ENCODE results near the gene PRAME. TPM values are rescaled to one million over a fixed set of nuclear protein-coding genes. Genes with fewer than 3 reads are reported as not detected.
"Not testable (repeated sequence)": the region's sequence is repeated elsewhere in the genome, so short reads cannot be mapped to it uniquely, and the experiment has no call there.

PRAME gene, protein sequence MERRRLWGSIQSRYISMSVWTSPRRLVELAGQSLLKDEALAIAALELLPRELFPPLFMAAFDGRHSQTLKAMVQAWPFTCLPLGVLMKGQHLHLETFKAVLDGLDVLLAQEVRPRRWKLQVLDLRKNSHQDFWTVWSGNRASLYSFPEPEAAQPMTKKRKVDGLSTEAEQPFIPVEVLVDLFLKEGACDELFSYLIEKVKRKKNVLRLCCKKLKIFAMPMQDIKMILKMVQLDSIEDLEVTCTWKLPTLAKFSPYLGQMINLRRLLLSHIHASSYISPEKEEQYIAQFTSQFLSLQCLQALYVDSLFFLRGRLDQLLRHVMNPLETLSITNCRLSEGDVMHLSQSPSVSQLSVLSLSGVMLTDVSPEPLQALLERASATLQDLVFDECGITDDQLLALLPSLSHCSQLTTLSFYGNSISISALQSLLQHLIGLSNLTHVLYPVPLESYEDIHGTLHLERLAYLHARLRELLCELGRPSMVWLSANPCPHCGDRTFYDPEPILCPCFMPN
- total RNA-seq = not detected in 2 replicates

GRCh38 chr22:22558972-22559603, at the start of gene PRAME:
TSS of gene PRAME (minus strand) at chr22:22559265. CDS start at chr22:22556832, 2,433 bp downstream.
- intact Hi-C loops (cut with micrococcal nuclease) = loop anchor here (2.0 kb wide), 1 partner anchor 28 kb away; no protein-coding TSS in a partner anchor

- intact Hi-C loops (cut with micrococcal nuclease) = not testable (repeated sequence)
Observed at GRCh38 chr22:22608022-22608421, 49.0 kb upstream of the PRAME start.

DNA sequence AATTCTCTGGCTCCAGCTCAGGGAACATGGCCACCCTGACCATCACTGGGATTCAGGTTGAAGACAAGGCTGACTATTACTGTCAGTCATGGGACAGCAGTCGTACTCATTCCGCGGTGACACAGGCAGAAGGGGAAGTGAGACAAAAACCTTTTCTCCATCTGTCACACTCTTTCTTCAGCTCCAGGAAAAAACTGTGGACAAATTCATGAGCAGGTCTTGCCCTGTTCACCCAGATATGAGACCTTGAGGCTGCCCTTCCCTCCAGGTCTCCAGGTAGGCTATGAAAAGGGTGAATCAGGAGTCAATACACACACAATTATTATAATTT, 46.0 kb upstream of the PRAME start:
- intact Hi-C loops (cut with micrococcal nuclease) = no loop called here

- intact Hi-C loops (cut with micrococcal nuclease) = no loop called here
Observed at GRCh38 chr22:22604326-22605073, 45.4 kb upstream of the PRAME start.

GRCh38 chr22:22603470-22603947, 44.4 kb upstream of the PRAME start:
- intact Hi-C loops (cut with micrococcal nuclease) = no loop called here

GRCh38 chr22:22600531-22601261, 41.6 kb upstream of the PRAME start:
- intact Hi-C loops (cut with micrococcal nuclease) = no loop called here

- intact Hi-C loops (cut with micrococcal nuclease) = no loop called here
Observed at GRCh38 chr22:22599248-22599647, 40.2 kb upstream of the PRAME start.

- intact Hi-C loops (cut with micrococcal nuclease) = no loop called here
Observed at GRCh38 chr22:22598144-22598543, 39.1 kb upstream of the PRAME start.

GRCh38 chr22:22595001-22595835, 36.2 kb upstream of the PRAME start:
- intact Hi-C loops (cut with micrococcal nuclease) = no loop called here

GRCh38 chr22:22593964-22594656, 35.0 kb upstream of the PRAME start:
- intact Hi-C loops (cut with micrococcal nuclease) = loop anchor here (1.0 kb wide), 1 partner anchor 93 kb away; no protein-coding TSS in a partner anchor

- intact Hi-C loops (cut with micrococcal nuclease) = no loop called here
Observed at GRCh38 chr22:22593250-22593649, 34.2 kb upstream of the PRAME start.

GRCh38 chr22:22591348-22592299, 32.6 kb upstream of the PRAME start:
- intact Hi-C loops (cut with micrococcal nuclease) = no loop called here

DNA sequence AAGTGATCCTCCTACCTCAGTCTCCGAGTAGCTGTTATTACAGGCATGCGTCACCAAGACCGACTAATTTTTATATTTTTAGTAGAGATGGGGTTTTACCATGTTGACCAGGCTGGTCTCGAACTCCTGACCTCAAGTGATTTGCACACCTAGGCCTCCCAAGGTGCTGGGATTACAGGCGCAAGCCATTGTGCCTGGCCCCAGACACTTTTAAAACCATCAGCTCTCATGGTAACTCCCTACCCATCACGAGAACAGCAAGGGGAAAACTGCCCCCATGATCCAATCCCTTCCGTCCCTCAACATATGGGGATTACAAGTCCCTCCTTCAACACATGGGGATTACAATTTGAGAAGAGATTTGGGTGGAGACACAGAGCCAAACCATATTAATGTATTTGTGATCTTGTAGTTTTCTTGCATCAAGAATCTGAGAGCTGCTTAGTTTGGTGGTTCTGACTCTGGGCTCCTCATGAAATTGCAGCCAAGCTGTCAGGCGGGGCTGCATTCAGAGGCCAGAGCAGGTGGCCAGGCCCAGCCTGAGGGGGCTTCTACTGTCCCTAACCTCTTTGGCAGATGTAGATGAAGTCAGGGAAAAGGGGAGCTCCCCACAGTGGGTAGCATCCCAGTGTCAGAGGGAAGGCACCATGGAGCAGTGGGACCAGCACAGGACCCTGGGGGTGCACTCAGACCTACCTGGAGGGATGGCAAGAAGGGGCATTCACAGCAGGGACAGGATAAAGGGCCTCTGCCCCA, 31.2 kb upstream of the PRAME start:
- intact Hi-C loops (cut with micrococcal nuclease) = no loop called here

- intact Hi-C loops (cut with micrococcal nuclease) = no loop called here
Observed at GRCh38 chr22:22588485-22589164, 29.6 kb upstream of the PRAME start.

DNA sequence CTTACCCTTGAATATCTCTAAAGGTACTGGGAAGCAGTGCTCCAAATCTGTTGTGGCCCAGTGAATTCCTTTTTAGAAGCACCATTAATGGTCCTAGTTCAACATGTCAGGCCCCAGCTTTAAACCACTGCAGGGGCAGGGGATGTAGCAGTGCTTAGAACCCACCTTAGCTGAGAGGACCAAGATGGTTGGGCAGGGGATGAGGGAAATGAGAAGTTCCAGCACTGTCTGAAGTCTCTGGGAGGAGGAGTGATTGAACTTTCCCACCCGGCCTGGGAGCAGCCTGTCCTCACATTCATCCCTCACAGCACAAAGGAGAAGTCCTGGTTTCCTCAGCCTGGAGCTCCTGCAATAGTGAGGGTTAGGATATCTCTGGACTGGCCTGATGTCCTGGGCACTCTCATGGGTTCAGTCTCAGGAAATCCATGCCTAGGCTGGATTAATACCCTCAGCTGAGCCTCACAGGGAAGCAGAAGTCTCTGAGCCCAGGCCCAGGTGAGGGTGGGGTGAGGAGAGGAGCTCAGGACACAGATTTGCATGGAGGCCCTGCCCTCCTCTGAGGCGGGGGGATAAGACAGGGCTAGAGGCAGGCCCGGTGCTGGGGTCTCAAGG, 28.6 kb upstream of the PRAME start:
- intact Hi-C loops (cut with micrococcal nuclease) = loop anchor here (1.0 to 2.0 kb wide), 3 partner anchors 8 to 123 kb away; partner anchors contain the start of gene PRAME

- intact Hi-C loops (cut with micrococcal nuclease) = no loop called here
Observed at GRCh38 chr22:22584722-22585121, 25.7 kb upstream of the PRAME start.

- intact Hi-C loops (cut with micrococcal nuclease) = no loop called here
Observed at GRCh38 chr22:22583030-22583429, 24.0 kb upstream of the PRAME start.
